GM12801 (cell line): ENCODE measurements around the gene CCDC3.

Source experiments
- TF ChIP-seq, protein P1 (sequence below): IDR thresholded peaks from one replicate; pipeline ENCODE4 v1.5.1; 2011; ENCODE audit warnings: control low read depth; ENCODE audit not compliant: insufficient read length; ENCODE audit errors: extremely low read depth

The CCDC3 gene

DNA sequence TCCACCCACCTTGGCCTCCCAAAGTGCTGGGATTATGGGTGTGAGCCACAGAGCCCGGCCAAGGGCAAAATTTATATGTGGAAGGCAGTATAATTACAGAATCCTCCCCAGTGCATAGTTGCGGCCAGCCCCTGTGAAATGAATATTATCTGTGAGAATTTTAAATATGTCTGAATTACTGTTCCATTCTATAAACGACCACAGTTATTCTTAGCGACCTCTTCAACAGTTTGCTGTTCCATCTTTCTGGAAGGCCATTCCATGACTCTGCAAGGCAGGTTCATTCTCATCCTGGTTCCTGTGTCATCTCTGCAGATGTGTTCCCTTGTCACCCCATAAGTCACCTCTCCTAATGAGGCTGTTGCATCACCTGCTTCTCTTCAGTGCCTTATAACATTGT lies 90.7 kb downstream of the CCDC3 start:
- TF ChIP-seq, protein P1, sequence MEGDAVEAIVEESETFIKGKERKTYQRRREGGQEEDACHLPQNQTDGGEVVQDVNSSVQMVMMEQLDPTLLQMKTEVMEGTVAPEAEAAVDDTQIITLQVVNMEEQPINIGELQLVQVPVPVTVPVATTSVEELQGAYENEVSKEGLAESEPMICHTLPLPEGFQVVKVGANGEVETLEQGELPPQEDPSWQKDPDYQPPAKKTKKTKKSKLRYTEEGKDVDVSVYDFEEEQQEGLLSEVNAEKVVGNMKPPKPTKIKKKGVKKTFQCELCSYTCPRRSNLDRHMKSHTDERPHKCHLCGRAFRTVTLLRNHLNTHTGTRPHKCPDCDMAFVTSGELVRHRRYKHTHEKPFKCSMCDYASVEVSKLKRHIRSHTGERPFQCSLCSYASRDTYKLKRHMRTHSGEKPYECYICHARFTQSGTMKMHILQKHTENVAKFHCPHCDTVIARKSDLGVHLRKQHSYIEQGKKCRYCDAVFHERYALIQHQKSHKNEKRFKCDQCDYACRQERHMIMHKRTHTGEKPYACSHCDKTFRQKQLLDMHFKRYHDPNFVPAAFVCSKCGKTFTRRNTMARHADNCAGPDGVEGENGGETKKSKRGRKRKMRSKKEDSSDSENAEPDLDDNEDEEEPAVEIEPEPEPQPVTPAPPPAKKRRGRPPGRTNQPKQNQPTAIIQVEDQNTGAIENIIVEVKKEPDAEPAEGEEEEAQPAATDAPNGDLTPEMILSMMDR, result no peak

DNA sequence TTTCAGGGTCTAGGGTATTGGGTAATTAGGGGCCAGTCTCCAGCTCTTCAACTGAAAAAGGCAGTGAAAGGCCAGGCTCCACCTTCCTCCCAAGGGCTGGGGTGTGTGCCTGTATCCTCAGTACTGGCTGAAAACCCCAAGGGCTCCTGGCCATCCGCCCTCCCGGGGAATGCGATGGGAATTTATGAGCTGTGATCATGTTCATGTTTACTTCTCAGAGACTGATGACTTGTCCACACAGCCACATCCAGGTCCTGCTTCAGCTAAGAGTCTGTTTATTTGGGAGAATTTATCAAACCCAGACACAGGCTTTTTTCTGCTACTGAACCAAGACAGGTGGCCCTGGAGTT lies 91.7 kb downstream of the CCDC3 start:
- TF ChIP-seq, protein P1, result no peak

DNA sequence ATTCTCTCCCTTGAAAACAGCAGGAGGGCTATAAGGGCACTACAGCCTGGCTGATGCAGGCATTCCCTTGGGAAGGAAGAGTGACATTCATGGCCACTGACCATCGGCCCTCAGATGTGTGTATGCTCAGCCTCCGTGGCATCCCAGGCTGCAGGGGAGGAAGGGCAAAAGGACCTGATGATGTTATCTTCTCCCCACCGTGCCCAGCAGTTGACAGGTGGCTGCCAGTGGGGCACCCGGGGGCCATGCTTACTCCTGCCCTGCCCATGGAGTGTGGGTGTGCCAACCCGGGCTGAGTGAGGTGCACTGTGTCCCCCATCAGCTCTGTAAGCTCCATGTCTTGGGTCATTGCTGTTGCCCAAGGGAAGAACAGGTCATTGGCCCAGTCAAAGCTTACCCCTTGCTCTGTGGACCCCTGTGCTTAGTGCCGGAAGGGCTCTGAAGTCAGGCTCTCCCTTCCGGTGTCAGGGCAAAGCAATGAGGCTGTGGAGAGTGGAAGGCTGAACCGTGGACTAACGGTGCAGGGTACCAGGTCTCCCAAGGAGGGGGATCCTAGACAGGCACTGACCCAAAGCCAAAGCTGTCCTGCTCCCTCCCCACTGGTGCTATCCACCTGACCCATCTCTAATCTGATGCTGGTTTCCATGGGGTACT lies 92.2 kb downstream of the CCDC3 start:
- TF ChIP-seq, protein P1, result no peak

DNA sequence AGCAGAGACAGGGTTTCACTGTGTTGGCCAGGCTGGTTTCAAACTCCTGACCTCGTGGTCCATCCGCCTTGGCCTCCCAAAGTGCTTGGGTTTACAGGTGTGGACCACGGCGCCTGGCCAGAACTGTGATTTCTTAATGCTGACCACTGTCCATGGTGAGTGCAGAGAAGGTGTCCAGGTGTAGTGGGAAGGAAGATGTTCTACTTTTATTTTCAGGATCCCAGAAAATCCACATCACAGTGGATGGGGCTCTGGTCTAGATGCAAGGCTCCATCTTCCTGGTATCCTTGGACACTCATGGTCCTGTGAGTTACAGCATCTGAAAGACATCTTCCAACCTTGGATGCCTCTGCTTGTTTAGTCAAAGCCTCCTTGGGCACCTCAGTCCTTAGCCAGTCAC lies 92.7 kb downstream of the CCDC3 start:
- TF ChIP-seq, protein P1, result no peak

GRCh38 chr10:12907656-12908055 lies 93.9 kb downstream of the CCDC3 start:
- TF ChIP-seq, protein P1, result no peak

- TF ChIP-seq, protein P1, result no peak
Observed at GRCh38 chr10:12906051-12906541, 95.4 kb downstream of the CCDC3 start.

- TF ChIP-seq, protein P1, result no peak
Observed at GRCh38 chr10:12905067-12905466, 96.4 kb downstream of the CCDC3 start.
